Erythroblast (primary cell): ENCODE measurements around the gene TMEM108.

ENCODE experiments used
- GATA1 ChIP-seq: IDR thresholded peaks from 2 replicates; pipeline ENCODE4 v1.6.1; 2011; ENCODE audit warnings: low read depth, mild to moderate bottlenecking, control low read depth, low read length, moderate library complexity
- POLR2A ChIP-seq: IDR thresholded peaks from 2 replicates; pipeline ENCODE4 v1.6.1; 2011; ENCODE audit warnings: mild to moderate bottlenecking, low read length

GRCh38 chr3:133412183-133413132 lies 374.3 kb downstream of the TMEM108 start:
- TF ChIP-seq POLR2A (no peak), GATA1 (no peak)
